Right lobe of liver (tissue), 6 donors: ENCODE data around the gene ARHGEF7. TPM values are rescaled to one million over a fixed set of nuclear protein-coding genes. Genes with fewer than 3 reads are reported as not detected.

Experiments used
- ATAC-seq, 4 donors: fragments of 200-7000 bp; cut with Tn5 transposase; one replicate each; pipeline ENCODE4 v1.9.1; 2020; ENCODE audit warnings: mild to moderate bottlenecking in 4 of 4, moderate library complexity in 4 of 4
- DNase-seq, 3 donors: peaks; one replicate each; pipeline ENCODE4 v3.0.0-alpha.2; 2020
- H3K27ac ChIP-seq, 3 donors: fragments of 200-600 bp; one replicate each; pipeline ENCODE4 v1.8.0; 2022
- H3K27me3 ChIP-seq, 2 donors: fragments of 200-600 bp; one replicate each; pipeline ENCODE4 v1.8.0; 2022
- H3K36me3 ChIP-seq, 4 donors: fragments of 200-600 bp; sonication (generic) in 1 of 4; one replicate each; pipeline versions ENCODE4 v1.5.1 to v1.8.0; 2017 to 2022; ENCODE audit warnings: control low read depth in 1 of 4
- H3K4me1 ChIP-seq, 4 donors: fragments of 200-600 bp; sonication (generic) in 1 of 4; one replicate each; pipeline versions ENCODE4 v1.5.1 to v1.8.0; 2017 to 2022; ENCODE audit warnings: control low read depth in 1 of 4
- H3K4me3 ChIP-seq, 3 donors: fragments of 200-600 bp; one replicate each; pipeline ENCODE4 v1.8.0; 2022
- H3K9me3 ChIP-seq, 4 donors: fragments of 200-600 bp; sonication (generic) in 1 of 4; one replicate each; pipeline versions ENCODE4 v1.5.1 to v1.8.0; 2017 to 2022; ENCODE audit warnings: control low read depth in 1 of 4
- POLR2A ChIP-seq: fragments of 450-650 bp; IDR thresholded peaks from one replicate; pipeline ENCODE4 v1.6.1; 2017; ENCODE audit warnings: antibody characterized with exemption, mild to moderate bottlenecking
- WGBS: methylation state at CpG from one replicate; pipeline ENCODE4 v1.1.6; 2018; ENCODE audit warnings: low coverage, low lambda C conversion rate; ENCODE audit not compliant: insufficient coverage; ENCODE audit errors: missing lambda C conversion rate; 5-methylcytosine and 5-hydroxymethylcytosine counted together
- intact Hi-C, 2 donors: fragments of 100-400 bp; cut with DNase I; formaldehyde crosslinking; loops; one replicate each; pipeline versions ENCODE4 v1.11.2 to v1.14.1; 2022
- total RNA-seq, 6 experiments: library from RNA; depleted of rRNA in 2 of 6; stranded (reverse); fragments of >200 nt in 2 of 6; fragmentation: NEBNext Ultra II Directional in 3 of 6; extraction: Animal tissue kit (Norgen Biotek cat#: 25700) in 3 of 6; gene quantifications; one replicate each; pipeline versions ENCODE4 v1.1.0 to v1.2.4, GENCODE V29; 2016 to 2023
- TF ChIP-seq, protein P1 (sequence below), 4 donors: fragments of 200-600 bp in 3 of 4; fragments of 450-650 bp in 1 of 4; IDR thresholded peaks; one replicate each; pipeline versions ENCODE4 v1.5.1 to v1.8.0; 2016 to 2022; ENCODE audit warnings: antibody characterized with exemption in 4 of 4, mild to moderate bottlenecking in 2 of 4
- donor health status: DM: no; HTN: yes; CAD: no.
- donor health status: DM: no; HTN: no; CAD: no.
- donor health status: DM: no; HTN: no; CAD: no.
- donor health status: DM: no; HTN: yes; CAD: no.
- donor health status: DM: no; HTN: yes; CAD: no.

The ARHGEF7 gene
- total RNA-seq, 6 experiments from 2014 or later, result 22.0 to 40.1 (median 33.8) TPM

DNA sequence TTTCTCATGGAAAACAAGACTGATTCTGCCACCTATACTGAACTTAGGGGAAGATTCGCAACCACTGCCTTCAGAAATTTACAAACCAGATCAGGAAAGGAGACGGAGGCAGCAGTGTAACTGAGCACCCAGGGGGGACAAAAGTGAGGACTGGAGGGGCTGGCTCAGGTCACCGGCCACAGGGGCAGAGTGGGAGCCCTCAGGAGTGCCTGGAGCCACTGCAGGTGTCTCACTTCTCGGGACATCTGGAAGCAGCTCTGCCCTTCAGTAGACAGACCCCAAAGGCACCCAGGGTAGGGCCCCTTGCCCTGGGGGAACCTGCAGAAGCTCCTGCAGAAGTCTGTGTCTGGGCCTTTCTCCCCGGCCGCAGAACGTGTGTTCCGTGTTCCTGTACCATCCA is 5.8 kb downstream of the ARHGEF7 start:
- Histone ChIP-seq H3K4me3 (no peak overlapping the region), H3K9me3 (no peaks in the 10 kb centered on the region), H3K36me3 (no peaks in the 10 kb centered on the region), H3K4me1 (peaks cover 0 to 17% (median 0%) of the 10 kb centered on the region in 4 donors), H3K27ac (no peak overlapping the region), H3K27me3 (no peaks in the 10 kb centered on the region)
- DNase-seq, result no peak
- intact Hi-C loops, result no loop called here
- TF ChIP-seq, protein P1, sequence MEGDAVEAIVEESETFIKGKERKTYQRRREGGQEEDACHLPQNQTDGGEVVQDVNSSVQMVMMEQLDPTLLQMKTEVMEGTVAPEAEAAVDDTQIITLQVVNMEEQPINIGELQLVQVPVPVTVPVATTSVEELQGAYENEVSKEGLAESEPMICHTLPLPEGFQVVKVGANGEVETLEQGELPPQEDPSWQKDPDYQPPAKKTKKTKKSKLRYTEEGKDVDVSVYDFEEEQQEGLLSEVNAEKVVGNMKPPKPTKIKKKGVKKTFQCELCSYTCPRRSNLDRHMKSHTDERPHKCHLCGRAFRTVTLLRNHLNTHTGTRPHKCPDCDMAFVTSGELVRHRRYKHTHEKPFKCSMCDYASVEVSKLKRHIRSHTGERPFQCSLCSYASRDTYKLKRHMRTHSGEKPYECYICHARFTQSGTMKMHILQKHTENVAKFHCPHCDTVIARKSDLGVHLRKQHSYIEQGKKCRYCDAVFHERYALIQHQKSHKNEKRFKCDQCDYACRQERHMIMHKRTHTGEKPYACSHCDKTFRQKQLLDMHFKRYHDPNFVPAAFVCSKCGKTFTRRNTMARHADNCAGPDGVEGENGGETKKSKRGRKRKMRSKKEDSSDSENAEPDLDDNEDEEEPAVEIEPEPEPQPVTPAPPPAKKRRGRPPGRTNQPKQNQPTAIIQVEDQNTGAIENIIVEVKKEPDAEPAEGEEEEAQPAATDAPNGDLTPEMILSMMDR (IDR thresholded peaks at IDR 0.05), result no peak
- TF ChIP-seq POLR2A, result no peak
- ATAC-seq, result no peak
- WGBS, result 63% methylated on average over 6 of the region's 8 CpGs

DNA sequence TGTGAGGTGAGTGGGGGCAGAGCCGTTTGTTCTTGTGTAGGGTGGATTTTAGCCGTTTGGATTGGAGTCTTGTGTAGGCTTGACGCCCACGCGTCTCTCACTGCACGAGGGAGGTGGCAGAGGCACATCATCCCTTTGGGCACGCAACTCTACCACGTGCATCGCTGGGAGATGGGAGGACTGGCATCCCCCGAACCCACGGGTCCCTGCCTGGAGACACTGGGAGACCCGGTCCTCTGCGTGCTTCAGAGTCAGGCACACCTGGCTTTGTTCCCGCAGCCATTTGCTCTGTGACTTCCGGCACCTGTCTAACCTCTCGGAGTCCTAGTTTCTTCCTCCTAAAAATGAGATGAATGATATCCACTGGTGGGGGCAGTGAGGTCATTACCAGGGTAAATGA is 6.4 kb downstream of the ARHGEF7 start:
- H3K9me3 ChIP-seq, result no peaks in the 10 kb centered on the region
- TF ChIP-seq, protein P1 (IDR thresholded peaks at IDR 0.05), result no peak
- no peak for TF ChIP-seq POLR2A
- intact Hi-C loops, result no loop called here
- no peak for ATAC-seq
- peaks cover 0 to 17% (median 0%) of the 10 kb centered on the region in 4 donors for H3K4me1 ChIP-seq
- no peaks in the 10 kb centered on the region for H3K36me3 ChIP-seq
- H3K27ac ChIP-seq, result no peak overlapping the region
- H3K4me3 ChIP-seq, result no peak overlapping the region
- DNase-seq, result no peak
- 82% methylated on average over 6 of the region's 16 CpGs for WGBS
- no peaks in the 10 kb centered on the region for H3K27me3 ChIP-seq

DNA sequence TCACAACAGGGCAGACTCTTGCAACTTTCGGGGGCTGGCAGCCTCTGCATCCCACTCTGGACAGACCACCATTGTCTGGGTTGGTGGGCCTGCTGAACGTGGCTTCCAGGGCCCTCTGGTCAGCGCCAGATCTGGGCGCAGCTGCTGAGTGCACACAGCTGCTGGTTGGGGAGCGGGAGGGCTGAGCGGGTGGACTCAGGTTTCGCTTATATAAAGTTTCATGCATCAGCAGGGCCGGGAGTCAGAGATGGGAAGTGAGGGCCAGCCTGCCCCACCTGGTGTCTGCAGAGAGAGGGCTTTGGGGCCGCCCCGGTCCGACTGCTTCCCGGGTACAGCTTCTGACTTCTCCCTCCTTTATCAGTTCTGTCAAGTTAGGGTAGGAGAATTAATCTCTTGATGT is 6.9 kb downstream of the ARHGEF7 start:
- no peak overlapping the region for H3K4me3 ChIP-seq
- no peaks in the 10 kb centered on the region for H3K27me3 ChIP-seq
- ATAC-seq (no peak), DNase-seq (no peak)
- peaks cover 0 to 2% (median 0%) of the 10 kb centered on the region in 4 donors for H3K9me3 ChIP-seq
- no peak for TF ChIP-seq POLR2A
- TF ChIP-seq, protein P1 (IDR thresholded peaks at IDR 0.05), result no peak
- H3K36me3 ChIP-seq, result no peaks in the 10 kb centered on the region
- H3K27ac ChIP-seq, result no peak overlapping the region
- peaks cover 0 to 17% (median 0%) of the 10 kb centered on the region in 4 donors for H3K4me1 ChIP-seq
- WGBS, result 89% methylated on average over 9 of the region's 12 CpGs
- intact Hi-C loops, result no loop called here

DNA sequence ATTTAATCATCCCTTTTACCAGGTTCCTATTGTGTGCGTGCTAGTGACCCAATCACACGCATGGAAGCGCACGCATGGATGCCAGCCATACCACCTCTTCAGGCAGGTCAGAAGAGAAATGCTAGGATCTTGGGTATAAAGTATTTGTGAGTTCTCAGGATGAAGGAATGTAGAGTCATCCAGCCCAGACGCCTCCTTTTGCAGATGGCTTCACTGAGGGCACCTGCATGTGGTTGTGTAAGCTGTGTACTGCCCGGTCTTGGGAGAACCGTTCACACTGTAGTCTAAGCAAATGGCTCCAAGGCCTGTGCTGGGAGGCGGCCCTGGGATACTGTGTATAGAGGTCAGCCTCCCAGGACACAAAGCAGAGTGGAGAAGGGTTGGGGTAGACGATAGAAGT is 7.5 kb downstream of the ARHGEF7 start:
- DNase-seq, result no peak
- WGBS, result 92% methylated on average over 7 of the region's 9 CpGs
- Histone ChIP-seq H3K27me3 (no peaks in the 10 kb centered on the region), H3K4me1 (peaks cover 0 to 17% (median 0%) of the 10 kb centered on the region in 4 donors), H3K36me3 (no peaks in the 10 kb centered on the region), H3K4me3 (no peak overlapping the region), H3K9me3 (peaks cover 0 to 2% (median 0%) of the 10 kb centered on the region in 4 donors), H3K27ac (no peak overlapping the region)
- no peak for TF ChIP-seq POLR2A
- TF ChIP-seq, protein P1 (IDR thresholded peaks at IDR 0.05), result no peak
- intact Hi-C loops, result no loop called here
- no peak for ATAC-seq

DNA sequence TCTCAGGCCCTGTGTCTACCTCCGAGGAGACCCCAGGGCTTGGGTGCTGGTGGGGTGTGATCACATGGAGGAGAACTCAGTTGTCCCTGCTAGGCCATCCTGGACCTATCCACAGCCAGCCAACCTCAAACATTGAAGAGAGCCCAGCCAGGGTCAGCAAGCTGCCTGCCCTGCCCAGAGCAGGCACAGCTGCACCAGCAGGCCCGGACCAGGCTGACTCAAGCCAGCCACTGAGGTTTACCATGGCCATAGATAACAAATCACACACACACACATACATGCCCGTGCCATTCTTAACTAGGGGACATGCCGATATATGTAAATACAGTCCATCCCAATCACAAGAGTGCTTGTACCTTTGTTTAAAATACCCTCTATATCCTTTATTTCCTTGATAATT is 8.1 kb downstream of the ARHGEF7 start:
- no peaks in the 10 kb centered on the region for H3K36me3 ChIP-seq
- intact Hi-C loops, result no loop called here
- peak overlapping the region in 1 of 3 donors; percentile 26 for H3K27ac ChIP-seq
- no peak for TF ChIP-seq POLR2A
- TF ChIP-seq, protein P1 (IDR thresholded peaks at IDR 0.05), result no peak
- H3K9me3 ChIP-seq, result peaks cover 0 to 2% (median 0%) of the 10 kb centered on the region in 4 donors
- H3K27me3 ChIP-seq, result no peaks in the 10 kb centered on the region
- H3K4me1 ChIP-seq, result peaks cover 0 to 17% (median 0%) of the 10 kb centered on the region in 4 donors
- ATAC-seq (no peak), DNase-seq (no peak)
- no peak overlapping the region for H3K4me3 ChIP-seq
- 94% methylated on average over 2 of the region's 4 CpGs for WGBS
